Glomerular endothelial cell (primary cell): ENCODE results near the gene NUB1. TPM values are rescaled to one million over a fixed set of nuclear protein-coding genes. Genes with fewer than 3 reads are reported as not detected.
"Not testable (repeated sequence)": the region's sequence is repeated elsewhere in the genome, so short reads cannot be mapped to it uniquely, and the experiment has no call there.

Experiments
- DNase-seq: peaks from one replicate; pipeline ENCODE4 v3.0.0-alpha.2; 2011; ENCODE audit warnings: low read depth, low spot score; ENCODE audit errors: extremely low read depth
- total RNA-seq: library from RNA; depleted of rRNA; stranded (reverse); fragments of >200 nt; gene quantifications from 2 replicates; pipeline ENCODE4 v1.2.3, GENCODE V29; 2015

The NUB1 gene
- total RNA-seq = 39.6 and 42.1 TPM in 2 replicates

GRCh38 chr7:151341357-151342101, at the start of gene NUB1:
Gene NUB1 (plus strand): TSS chr7:151341812. CDS start chr7:151345350, 3,538 bp downstream.
- no peak for DNase-seq

- DNase-seq = no peak
Measured at GRCh38 chr7:151292850-151293249, 48.8 kb upstream of the NUB1 start.

- no peak for DNase-seq
Measured at GRCh38 chr7:151296202-151296992, 45.2 kb upstream of the NUB1 start.

- DNase-seq = no peak
Measured at GRCh38 chr7:151298765-151299164, 42.8 kb upstream of the NUB1 start.

GRCh38 chr7:151299530-151299929, 42.1 kb upstream of the NUB1 start:
- DNase-seq = no peak

GRCh38 chr7:151299940-151300645, 41.5 kb upstream of the NUB1 start:
- no peak for DNase-seq

GRCh38 chr7:151301471-151302462, 39.8 kb upstream of the NUB1 start:
- no peak for DNase-seq

GRCh38 chr7:151304251-151304650, 37.4 kb upstream of the NUB1 start:
- DNase-seq = not testable (repeated sequence)

GRCh38 chr7:151304856-151305255, 36.8 kb upstream of the NUB1 start:
- no peak for DNase-seq

GRCh38 chr7:151306374-151306773, 35.2 kb upstream of the NUB1 start:
- DNase-seq = no peak

- no peak for DNase-seq
Measured at GRCh38 chr7:151306860-151307259, 34.8 kb upstream of the NUB1 start.

GRCh38 chr7:151307536-151307935, 34.1 kb upstream of the NUB1 start:
- DNase-seq = no peak

- DNase-seq = no peak
Measured at GRCh38 chr7:151308256-151308655, 33.4 kb upstream of the NUB1 start.

- DNase-seq = no peak
Measured at GRCh38 chr7:151308791-151309190, 32.8 kb upstream of the NUB1 start.

GRCh38 chr7:151309311-151309710, 32.3 kb upstream of the NUB1 start:
- no peak for DNase-seq

- DNase-seq = peak; percentile 5
Measured at GRCh38 chr7:151310578-151310977, 31.0 kb upstream of the NUB1 start.

- DNase-seq = no peak
Measured at GRCh38 chr7:151311294-151311864, 30.2 kb upstream of the NUB1 start.

- no peak for DNase-seq
Measured at GRCh38 chr7:151312356-151312755, 29.3 kb upstream of the NUB1 start.

GRCh38 chr7:151312831-151313809, 28.5 kb upstream of the NUB1 start:
- DNase-seq = no peak
